VCaP (cell line): Measurements from ENCODE around the gene ITGA11.
A peak's percentile ranks its signal among the peaks of the same experiment; 100 is the strongest.

Source experiments
- H3K27ac ChIP-seq: fragments of 450-650 bp; 2 replicates; pipeline ENCODE4 v1.5.1; 2017
- TF ChIP-seq, protein P1 (sequence below): fragments of 450-650 bp; conservative IDR thresholded peaks from 2 replicates; pipeline ENCODE4 v1.5.1; 2017; ENCODE audit warnings: mild to moderate bottlenecking, moderate library complexity

The ITGA11 gene

DNA sequence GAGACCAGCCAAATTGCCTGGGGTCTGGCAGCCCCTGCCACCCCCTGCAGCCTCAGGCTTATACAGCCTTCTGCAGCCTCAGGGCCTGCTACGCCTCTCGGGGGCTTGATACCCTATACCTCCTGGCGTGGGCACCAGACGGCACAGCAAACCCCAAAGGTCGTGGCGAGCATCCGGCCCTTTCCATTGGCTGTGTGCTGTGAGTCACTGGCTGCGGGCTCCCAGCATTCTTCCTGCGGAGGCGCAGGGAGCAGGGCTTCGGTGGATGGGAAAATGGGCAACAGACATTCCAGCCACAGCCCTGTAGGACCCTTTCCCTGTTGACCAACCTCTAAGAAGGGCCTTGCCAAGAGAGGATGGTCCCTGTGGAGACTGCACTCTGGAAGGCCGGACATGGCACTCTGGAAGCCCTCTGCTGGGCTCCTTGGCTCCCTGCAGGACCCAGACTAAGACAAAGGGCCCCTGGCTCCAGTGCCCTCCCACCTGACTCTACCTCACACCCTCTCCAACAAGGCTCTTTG is 59.6 kb downstream of the ITGA11 start:
- TF ChIP-seq, protein P1, sequence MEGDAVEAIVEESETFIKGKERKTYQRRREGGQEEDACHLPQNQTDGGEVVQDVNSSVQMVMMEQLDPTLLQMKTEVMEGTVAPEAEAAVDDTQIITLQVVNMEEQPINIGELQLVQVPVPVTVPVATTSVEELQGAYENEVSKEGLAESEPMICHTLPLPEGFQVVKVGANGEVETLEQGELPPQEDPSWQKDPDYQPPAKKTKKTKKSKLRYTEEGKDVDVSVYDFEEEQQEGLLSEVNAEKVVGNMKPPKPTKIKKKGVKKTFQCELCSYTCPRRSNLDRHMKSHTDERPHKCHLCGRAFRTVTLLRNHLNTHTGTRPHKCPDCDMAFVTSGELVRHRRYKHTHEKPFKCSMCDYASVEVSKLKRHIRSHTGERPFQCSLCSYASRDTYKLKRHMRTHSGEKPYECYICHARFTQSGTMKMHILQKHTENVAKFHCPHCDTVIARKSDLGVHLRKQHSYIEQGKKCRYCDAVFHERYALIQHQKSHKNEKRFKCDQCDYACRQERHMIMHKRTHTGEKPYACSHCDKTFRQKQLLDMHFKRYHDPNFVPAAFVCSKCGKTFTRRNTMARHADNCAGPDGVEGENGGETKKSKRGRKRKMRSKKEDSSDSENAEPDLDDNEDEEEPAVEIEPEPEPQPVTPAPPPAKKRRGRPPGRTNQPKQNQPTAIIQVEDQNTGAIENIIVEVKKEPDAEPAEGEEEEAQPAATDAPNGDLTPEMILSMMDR: peak; percentile 57; the same call in 1 of the 2 replicates
- no peak overlapping the region for H3K27ac ChIP-seq

DNA sequence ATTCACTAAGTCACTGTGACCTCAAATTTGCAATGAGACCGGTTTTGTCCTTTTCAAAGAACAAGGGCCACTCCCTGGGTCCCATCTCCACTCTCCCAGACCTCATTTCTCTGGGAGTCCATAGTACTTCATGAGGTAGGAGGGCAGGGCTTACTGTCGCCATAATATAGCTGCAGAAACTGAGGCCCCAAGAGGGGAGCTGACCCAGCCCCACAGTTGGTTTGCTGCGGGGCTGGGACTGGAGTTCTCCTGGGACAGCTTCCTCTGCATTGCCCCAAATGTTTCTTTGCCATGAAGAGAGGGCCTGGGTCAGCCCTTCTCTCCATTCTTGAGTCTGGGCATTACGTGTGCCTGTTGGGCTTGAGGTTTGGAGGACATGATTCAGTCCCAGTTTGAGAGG is 60.1 kb downstream of the ITGA11 start:
- TF ChIP-seq, protein P1: no peak
- no peak overlapping the region for H3K27ac ChIP-seq

DNA sequence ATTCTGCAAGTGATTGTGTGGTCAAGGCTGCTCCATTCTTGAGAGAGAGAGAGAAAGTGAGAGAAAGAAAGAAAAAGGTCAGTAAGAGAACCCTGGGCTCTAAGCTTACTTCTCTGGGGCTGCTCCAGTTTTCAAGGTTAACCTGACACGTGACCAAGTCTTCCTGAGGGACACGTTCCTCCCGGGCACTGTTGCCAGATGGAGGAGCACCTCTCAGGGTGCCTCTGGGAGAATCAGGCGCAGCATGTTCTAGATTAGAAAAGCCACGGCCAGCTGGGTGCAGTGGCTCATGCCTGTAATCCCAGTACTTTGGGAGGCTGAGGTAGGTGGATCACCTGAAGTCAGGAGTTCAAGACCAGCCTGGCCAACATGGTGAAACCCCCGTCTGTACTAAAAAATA is 60.8 kb downstream of the ITGA11 start:
- TF ChIP-seq, protein P1: no peak
- H3K27ac ChIP-seq: no peak overlapping the region

DNA sequence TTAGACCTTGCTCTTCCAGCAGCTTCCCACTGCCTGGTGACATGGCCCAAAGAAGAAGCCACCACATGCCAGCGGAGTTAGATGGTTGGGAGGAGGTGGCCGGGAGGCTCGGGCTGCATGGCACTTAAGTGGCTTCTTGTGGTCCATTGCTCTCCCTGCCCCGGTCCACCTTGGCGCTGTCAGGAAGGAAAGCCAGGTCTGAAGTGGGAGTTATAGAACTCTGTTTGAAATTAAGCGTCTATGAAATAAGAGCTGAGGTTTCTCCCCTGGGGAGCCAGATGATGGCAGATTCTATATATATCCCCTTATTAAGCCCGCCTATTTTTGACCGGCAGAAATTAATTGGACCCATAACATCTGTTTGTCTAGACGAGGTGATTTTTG is 61.2 kb downstream of the ITGA11 start:
- no peak overlapping the region for H3K27ac ChIP-seq
- TF ChIP-seq, protein P1: no peak

DNA sequence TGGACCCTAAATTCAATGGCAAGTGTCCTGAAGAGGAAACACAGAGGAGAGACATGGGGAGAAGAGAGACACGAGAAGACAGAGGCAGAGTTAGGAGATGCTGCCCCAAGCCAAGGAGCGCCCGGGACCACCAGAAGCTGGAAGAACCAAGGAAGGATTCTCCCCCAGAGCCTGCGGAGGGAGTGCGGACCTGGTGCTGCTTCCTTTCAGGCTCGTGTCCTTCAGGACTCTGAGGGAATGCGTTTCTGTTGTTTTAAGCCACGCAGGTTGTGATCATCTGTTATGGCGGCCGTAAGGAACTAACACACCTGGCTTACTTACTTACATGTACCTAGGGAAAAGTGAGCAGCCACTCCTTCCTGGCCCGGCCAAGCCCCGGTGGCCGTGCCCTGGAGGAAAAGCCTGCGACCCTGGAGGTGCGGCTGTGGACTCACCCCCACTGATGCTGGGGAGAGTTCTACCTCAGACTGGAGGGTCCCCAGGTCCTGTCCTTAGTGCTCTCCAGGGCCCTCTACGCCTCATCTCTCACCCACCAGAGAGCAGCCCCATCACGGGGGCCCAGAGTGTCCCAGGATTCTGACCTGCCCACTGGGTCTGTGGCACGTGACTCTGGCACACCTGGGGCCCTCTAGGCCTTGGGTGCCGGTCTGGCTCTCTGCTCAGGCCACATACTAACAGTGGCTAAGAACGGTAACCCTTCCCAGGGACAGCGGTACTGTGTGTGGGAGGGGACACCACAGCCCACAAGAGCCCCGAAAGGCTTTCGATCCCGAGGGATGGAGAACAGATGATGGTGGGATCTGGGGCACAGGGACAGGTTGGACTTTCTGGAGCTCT is 61.8 kb downstream of the ITGA11 start:
- TF ChIP-seq, protein P1: no peak
- no peak overlapping the region for H3K27ac ChIP-seq

DNA sequence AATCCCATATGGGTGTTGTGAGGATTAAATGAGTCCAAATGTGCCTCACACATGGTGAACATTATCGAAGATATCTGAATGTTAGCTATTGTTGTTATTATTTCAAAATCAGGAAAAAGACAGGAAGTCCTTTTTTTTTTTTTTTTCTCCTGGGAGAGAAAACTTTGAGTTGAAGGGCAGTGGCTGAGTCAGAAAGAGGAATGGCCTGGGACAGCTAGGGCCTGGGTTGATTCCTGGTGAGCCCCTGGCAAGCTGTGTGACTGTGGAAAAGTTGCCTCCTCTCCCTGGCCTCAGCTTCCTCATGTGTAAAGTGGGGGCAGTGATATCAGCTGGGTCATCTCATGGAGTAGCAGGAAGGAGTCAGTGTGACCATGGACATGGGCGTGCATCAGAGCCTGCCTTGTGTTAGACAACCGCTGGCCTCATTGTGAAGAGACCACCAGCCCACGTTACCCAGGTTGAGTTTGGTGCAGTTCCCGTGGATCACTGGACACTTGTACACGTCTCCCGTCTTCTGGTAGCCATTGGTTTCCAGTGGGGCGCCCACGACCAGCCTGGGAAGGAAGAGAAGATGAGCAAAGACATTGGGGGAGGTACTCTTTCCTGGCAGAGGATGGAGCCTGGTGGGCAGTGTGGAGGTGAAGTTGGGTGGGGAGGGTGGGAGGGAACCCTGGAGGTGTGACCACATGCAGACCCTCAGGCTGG is 63.1 kb downstream of the ITGA11 start:
- TF ChIP-seq, protein P1: no peak
- H3K27ac ChIP-seq: no peak overlapping the region

DNA sequence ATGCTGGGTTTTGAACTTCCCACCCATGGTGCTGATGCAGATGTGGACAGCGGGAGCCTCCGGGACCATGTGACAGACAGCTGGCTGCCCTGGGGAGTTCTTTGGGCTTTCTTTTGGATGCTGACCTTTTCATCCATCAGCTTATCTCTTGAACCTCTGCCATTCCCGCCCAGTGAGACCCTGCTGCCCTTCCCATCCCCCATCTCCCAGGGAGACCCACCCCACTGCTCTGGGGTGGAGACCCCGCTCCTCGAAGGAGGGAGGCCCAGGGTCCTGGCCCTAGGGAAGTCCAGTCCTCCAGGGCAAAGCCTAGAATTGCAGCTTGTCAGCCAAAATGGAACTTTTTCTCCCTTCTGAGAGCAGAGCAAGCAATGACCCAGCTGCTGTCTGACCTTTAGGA is 64.0 kb downstream of the ITGA11 start:
- TF ChIP-seq, protein P1: no peak
- no peak overlapping the region for H3K27ac ChIP-seq
